Limb (tissue), 2 donors: Measurements from ENCODE around the gene G0S2.

Experiments
- DNase-seq, 2 donors: peaks; one replicate each; pipeline ENCODE4 v3.0.0-alpha.2; 2016; ENCODE audit errors: extremely low spot score in 2 of 2

G0S2 gene, protein sequence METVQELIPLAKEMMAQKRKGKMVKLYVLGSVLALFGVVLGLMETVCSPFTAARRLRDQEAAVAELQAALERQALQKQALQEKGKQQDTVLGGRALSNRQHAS

DNA sequence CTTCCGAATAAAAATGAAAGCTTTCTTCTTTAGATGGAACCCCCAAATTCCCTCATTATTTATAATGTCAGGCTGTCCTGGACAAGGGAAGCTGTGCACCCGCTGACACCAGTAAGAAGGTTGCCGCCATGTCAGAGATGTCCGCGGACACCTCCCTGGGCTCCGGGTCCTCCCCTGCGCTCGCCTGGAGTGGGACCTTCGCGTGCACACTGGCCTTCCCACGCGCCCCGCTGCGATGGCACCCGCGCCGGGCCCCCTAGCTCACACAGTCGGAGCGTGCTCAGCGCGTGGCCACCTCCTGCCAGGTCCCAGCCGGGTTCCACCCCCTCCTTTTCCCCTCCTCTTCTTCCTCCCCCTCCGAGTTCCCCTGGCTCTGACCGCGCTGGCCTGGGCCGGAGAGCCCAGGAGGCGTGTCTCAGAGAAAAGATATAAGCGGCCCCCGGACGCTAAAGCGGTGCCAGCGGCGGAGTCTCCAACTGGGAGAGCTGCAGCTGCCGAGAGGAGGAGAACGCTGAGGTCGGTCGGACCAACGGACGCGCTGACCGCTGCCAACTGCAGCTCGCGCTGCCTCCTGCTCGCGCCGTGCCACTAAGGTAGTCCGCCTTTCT is at the start of gene G0S2:
G0S2 (plus strand) TSS at position 456 of the 608 bp plus-strand sequence. CDS start 273 bp downstream, outside the sequence.
- DNase-seq = peak; percentile 34 to 66

DNA sequence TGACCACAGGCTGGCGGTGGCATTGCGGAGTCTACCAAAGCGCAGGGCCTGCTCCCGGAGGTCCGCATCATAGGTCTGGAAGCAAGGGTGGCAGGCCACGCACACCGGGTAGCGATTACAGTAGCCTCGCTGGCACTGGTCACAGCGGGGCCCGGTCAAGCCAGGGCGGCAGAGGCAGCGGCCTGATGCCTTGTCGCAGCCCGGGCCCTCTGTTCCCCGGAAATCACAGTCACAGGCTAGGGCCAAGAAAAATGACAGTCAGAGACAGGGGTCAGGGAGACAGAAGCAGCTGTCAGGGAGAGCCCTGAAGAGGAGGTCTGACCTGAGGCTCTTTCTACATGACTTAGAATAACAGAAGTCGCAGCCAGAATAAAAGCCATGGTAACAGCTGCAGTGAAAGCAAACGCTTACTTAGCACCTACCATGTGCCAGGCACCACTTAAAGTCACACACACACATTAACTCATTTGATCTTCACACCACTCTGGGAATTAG is 49.4 kb upstream of the G0S2 start:
- peak in 1 of 2 donors; percentile 44 for DNase-seq

DNA sequence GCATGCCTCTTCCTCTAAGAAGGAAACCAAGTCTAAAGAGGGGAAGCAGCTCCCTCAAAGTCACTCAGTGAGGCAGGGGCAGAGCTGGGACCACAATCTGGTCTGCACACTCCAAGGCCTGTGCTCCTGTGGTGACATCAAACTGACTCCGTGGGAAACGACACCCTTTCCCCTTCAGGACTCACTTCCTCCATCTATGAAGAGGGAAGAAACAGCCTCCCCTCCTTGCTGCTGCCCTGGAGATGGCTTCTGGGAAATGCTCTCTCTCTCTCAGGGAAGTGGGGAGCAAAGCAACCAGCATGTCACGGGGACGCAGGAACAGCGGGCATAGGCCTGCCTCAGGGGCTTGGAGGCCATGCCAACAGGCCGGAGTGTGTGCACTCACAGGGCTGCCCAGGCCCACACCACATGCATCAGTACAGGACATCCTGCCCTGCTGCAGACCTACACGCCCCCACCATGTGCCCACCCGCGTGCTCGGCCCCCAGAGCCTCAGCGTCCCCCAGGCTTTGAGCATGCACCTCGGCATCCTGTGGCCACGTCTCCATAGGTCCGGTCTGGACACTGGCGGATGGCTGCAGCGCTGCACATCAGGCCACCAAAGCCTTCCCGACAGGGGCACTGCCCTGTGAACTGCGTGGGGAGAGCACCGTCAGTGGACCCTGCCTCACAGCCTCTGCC is 48.7 kb upstream of the G0S2 start:
- DNase-seq = no peak

DNA sequence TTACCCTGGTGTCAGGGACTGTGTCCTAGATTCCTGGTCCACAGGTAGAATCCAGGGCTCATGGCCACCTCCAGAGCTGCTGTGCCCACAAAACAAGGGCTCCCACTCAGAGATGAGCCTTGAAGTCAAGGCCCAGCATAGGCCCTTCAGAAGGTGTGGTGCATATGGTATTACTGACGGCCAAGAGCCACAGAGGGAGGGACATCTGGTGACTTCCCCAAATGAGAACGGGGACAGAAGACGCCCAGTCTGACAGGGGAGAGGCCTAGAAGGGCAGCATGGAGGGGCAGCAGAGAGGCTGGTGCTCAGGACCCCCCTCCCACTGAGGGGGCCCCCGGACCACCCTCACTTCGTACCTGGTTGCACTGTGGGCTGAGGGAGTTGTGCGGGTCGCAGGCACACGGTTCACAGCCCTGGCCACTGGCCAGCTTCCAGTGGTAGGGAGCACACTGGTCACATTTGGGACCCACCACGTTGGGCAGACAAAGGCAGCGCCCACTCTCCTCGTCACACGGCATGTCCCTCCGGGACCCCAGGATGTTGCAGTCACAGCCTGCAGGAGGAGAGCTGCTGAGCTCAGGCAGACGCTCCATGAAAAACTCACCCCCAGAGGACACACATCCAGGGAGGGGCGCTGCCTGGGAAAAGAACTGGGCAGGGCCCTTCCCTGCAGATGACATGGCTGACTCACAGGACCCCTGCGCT is 48.0 kb upstream of the G0S2 start:
- DNase-seq = no peak

DNA sequence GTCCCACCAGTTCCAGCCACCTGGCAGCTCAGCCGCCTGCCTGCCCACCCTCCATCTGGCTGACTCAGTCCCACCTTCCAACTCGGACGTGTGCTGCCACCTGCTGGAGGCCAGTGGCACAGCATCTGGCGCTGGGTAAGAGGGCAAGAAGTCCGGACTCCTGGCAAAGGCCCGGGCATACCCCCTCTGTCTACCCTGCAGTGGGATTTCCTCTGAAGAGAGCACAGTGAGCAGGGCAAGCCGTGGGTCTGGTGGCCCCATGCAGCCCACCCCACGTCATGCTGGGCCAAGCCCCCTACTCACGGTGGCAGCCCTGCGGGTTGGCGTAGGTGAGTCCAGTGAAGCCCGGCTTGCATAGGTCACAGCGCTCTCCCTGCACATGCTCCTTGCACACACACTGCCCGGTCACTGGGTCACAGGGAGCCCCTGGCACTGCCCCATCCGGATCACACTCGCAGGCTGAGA is 47.4 kb upstream of the G0S2 start:
- peak; percentile 70 to 90 for DNase-seq

DNA sequence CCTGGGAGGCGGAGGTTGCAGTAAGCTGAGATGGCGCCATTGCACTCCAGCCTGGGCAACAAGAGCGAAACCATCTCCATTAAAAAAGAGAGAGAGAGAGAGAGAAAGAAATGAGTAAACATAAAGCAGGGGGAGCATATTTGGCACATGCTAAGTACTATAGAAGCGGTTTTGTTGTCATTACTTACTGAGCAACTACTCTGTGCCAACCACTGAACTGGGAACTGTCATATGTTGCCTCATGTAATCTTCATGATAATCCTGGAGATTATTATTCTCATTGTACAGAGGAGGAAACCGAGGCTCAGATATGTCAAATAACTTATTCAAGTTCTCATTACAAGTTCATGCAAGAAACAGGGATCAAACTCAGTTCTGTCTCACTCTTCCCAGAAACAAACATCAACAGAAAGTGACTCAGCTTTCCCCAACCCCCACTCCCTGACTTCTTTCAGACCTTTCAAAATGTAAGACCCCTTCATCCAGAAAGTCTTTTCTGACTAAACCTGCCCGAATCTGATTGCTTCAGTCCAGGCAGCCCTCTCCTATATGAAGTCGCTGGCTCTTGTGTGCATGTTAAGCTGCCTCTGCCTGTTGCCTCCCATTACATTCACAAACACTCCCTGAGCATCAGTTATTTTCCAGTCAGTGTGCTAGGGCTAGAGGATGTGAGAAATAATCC is 46.5 kb upstream of the G0S2 start:
- DNase-seq = no peak

DNA sequence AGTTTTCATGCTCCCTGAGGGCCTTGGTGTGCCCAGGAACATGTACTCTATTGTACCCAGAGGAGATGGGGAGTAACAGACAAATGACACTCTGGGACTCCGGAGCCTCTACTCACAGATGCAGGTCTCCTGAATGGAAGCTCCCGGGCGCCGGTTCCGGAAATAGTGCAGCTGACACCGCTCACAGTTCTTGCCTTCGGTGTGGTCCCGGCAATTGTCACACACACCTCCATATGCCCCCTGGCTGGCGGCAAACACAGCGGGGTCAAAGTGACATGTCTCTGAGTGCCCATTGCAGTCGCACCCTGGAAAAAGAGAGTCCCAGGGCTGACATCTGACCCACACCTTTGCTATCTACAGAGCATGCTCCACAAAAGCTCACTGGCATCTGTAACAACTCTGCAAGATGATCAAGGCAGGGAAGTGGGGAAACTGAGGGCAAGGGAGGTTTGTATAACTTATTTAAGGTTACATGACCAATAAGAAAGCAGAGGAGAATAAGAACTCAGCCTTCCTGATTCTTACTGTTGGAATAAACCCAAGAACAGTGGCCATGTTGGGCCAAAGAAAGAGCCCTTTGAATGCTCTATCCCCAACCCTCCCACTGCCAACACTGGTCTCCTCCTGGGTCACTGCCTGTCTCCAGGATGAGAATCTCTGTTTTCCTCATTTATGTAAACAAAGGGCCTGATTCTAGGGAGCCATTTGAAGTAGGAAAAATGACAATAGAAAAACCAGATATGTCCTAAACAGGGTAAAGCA is 45.4 kb upstream of the G0S2 start:
- no peak for DNase-seq

DNA sequence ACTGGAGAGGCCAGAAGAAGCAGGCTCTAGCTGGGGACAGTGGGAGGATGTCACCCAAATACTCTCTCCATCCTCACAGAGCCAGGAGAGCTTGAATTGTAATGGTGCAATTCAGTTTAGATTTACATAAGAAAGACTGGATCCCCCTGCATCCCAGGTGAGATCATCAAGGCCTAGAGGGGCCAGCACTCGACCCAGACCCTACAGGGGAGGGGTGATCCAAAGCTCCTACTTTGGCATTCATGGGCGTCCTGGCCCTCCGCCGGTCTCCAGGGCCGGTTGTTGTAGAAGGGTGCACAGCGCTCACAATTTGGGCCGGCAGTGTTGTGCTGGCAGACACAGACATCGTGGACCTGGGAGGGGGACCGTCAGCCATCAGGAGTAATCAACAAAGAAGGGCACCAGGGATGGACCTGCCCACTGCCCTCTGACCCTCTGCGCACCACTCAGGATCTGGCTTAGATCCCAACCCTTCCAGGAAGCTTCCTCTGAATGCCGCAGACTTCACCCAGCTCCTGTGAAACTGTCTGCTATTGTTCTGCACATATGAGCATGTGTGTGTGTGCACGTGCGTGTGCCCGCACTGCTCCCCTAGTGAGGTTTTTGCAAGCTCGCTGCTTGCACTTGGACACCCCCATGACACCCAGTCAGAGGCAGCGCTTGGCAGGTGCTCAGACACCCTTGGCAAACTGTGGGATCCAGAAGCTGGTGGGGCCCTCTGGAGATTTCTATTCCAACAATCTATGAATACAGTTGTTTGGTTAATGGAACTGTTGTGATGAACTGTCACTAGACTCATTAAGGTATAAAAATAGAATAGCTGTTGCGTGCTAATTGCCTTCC is 44.6 kb upstream of the G0S2 start:
- DNase-seq = no peak

DNA sequence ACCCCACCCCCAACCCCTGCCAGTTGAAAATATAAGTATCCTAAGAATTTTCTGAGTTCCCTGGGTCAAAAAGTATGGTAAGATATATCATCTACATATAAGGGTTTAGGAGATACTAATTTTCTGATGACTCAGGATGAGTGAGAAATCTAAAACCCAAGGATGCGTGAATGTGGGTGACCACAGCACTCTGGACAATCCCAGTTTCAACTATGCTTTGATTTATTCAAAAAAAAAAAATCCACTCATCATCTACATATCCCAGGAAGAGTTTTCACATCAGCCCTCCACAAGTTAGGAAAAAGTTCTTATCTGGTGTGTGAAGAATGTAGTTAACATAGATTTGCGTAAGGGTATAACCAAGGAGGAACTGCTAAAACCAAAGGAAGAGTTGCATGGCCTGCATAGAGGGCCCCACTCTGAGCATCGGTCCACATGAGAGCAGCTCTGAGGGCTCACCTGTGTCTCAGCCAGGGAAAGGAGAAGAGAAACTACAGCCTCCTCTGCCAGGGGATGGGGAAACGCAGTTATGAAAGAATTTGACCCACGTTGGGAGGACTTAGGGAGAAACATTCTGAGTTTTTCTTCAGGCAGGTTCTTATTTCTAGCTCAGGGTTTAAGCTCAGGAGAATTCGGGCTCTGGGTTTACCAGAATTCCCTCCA is 41.7 kb upstream of the G0S2 start:
- no peak for DNase-seq

DNA sequence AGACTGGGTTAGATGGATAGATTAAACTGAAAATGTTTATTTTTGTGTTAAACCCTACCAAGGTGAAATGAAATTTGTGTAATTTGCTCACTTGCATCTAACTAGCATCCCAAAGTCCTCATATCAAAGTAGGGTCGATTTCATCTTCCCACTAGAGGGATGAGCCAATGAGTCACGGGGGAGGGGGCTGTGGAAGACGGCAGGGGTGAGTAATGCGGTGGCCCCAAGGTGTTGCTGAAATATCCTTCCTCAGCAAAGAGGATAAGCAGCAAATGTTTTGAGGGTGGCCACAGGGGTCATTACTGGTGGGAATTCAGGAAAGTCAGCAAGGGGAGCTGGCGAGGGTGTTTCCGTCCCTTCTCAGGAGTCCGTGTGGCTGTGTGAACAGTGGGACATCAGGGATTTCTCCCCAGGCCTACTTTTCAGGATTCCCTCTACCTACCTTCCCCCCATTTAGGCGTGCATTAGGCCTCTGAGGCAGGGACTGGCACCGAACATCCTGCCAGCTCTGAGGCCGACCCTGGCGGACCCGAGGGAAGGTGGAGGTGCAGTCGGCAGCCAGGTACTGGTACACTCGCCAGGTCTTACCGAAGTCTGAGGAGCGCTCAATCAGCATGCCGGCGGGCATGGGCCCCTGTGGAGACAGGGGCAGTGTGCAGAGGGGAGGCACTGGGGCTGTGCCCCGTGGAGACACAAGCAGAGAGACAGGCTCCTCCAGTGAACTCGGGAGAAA is 41.0 kb upstream of the G0S2 start:
- no peak for DNase-seq

DNA sequence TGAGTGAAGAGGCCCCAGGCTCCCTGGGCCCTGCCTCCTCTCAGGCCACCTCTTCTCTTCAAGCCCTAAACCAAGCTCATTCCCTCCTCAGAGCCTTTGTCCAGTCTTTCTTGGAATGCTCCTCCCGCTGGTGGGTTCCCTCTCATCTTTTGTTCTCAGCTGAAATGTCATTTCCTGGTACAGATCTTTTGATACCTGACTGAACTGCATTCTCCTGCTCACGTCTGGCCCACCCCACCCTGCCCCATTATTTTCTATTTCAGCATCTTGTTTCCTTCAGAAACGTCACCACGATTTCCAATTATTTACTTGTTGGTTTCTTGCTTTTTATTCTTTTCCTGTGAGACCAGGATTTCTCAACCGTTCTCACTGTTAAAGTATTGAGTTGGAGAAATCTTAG is 39.4 kb upstream of the G0S2 start:
- DNase-seq = no peak

DNA sequence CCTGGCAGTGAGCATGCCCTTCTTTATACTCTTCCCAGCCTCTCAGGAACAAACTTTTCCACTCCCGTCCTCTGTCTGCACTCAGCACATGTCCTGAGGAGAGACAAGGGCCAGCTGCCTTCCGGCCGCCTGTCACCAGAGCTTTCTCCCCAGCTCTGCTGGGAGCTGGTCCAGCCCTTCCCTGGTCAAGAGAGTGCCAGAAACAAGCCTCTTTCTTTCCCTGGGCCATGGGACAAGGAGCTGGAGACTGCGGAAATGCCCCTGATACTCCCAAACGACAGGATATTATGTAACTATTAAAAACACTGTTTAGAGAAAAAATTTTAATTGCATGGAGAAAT is 33.4 kb upstream of the G0S2 start:
- DNase-seq = peak; percentile 53 to 59

DNA sequence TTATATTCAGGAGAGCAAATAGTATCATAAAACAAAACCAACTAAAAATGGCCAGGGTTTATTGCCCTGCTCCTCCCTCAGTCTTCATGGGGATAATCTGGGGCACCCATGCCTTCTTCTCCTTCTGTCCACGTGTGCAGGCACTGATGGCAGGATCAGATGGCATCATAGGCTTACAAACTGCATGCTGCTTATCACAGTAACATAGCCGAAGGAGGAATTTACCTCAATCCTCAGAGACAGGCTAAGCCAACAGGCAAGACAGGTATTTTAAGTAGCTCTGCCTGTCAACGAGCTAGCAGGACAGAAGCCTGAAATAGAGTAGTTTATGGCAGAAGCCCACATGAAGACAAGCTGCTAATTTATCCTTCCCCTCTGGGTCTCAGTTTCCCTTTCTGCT is 32.4 kb upstream of the G0S2 start:
- no peak for DNase-seq

DNA sequence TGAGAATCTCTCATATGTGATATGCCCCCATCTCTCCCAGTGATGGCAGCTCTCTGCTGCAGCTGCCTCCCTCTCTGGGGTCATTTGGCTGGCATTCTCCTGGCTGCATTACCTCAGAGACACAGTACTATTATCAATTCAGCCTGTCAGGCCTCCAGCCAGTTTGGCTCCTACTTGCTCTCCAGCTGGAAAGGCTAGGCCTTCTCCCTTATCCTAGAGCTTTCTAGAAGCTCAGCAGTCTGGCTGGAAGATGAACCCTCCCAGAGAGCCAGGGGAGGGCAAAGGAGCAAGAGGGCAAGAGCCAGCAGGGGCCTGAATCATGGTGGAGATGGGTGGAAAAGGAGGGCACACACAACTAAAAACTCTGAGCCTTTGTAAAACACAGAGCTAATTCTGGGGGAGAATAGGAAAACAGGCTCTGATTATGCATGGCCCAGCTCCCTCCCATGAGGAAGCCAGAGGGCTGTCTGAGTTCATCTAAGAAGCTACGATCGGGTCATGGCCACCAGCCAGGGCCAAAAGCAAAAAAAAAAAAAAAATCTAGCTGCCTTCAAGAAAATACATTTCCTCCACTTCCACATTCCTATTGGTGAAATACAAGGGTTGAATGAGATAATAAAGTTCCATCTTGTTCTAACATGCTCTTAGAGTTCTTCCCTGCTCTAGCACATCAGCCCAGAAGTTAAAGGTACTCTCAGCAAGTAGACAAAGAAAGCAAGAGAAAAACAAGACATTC is 31.8 kb upstream of the G0S2 start:
- peak in 1 of 2 donors; percentile 23 for DNase-seq

DNA sequence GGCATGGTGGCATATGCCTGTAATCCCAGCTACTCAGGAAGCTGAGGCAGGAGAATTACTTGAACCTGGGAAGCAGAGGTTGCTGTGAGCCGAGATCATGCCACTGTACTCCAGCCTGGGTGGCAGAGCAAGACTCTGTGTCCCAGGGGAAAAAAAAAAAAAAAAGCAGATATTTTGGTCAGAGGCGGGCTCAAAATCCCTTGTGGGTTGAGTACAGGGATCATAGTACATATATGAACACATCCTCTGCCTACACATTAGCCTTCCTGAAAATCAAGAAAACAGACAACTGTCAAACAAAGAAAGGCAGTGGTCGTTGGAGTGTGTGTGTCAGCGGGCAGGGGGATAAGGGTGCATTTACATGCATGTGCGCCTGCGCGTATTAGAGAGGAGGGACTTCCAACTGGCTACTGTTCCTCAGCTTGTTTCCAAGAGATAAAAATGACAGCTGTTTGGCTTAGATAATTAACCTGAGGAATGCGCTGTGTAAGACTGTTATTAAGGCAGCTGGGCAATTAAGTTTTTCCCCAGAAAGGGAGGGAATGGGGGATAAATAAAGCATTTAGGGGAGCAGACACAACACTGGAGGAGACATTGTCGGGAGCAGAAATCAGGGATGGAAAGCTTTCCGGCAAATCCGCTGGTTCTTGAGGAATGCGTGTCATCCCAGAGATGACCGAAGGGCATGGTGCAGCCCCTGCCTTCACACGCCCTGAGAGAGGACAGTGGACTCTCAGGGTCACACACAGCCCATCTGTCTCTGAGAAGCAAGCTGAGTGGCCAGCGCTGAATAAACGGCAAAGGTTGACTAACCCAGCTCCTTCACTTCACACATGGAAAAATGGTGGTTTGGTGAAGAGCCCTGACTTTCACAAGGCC is 29.4 kb upstream of the G0S2 start:
- DNase-seq = peak in 1 of 2 donors; percentile 15

DNA sequence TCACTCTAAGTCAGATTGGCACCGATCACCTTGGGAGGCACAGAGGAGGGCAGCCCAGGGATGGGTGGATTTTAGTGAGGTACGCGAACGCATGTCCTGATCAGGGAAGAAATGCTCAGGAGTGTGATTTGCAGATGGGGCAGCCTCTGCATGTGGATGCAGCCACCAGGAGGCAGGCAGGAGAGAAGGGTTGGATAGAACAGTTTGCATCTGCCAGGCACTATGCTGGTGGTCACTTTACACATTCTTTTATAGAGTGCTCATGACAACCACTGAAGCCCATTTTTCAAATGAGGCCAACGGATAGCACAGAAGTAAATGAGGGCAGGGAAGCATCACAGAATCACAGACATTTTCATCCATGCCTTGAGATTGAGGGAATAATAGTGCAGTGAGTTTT is 28.7 kb upstream of the G0S2 start:
- no peak for DNase-seq

DNA sequence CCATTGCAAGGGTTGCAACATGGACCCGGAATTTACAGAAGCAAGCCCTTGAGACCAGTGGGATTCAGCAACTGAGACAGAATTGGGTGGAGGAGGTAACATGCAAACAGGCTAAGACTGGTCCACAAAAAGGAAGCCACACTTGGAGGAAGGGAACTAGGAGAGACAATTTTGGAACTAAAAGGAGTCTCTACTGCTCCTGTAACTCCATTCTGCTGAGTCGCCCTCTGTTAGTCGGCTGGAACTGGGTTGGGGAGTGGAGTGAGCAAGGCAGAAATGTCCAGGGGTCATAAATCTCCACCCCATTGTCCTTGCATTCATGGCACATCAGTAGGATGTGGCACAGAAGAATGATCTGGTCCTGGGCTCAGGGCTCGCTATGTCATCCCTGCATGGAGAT is 28.1 kb upstream of the G0S2 start:
- DNase-seq = no peak
